Measurements from ENCODE around the gene MAPK4. TPM values are rescaled to one million over a fixed set of nuclear protein-coding genes. Genes with fewer than 3 reads are reported as not detected.
"Not testable (repeated sequence)": the region's sequence is repeated elsewhere in the genome, so short reads cannot be mapped to it uniquely, and the experiment has no call there.

MAPK4 gene
- total RNA-seq, 1 donor from 2014 or later = 5.7 TPM

- Histone ChIP-seq H3K4me3 (ENCODE audit: low read length in 3 of 3) (no peak overlapping the region), H3K27me3 (ENCODE audit: control insufficient read depth in 3 of 3, insufficient read depth in 3 of 3, low read length in 3 of 3) (peaks cover 0 to 10% (median 4%) of the 10 kb centered on the region in 3 donors), H3K4me1 (ENCODE audit: control insufficient read depth in 3 of 3, insufficient read depth in 3 of 3, low read length in 3 of 3) (no peaks in the 10 kb centered on the region), H3K9me3 (ENCODE audit: control insufficient read depth in 3 of 3, low read length in 3 of 3) (no peaks in the 10 kb centered on the region), H3K9ac (ENCODE audit: low read depth in 1 of 3, low read length in 3 of 3) (no peak overlapping the region), H3K36me3 (ENCODE audit: control insufficient read depth in 3 of 3, insufficient read depth in 3 of 3, low read length in 3 of 3) (no peaks in the 10 kb centered on the region), H3K27ac (ENCODE audit: low read depth, low read length) (no peak overlapping the region)
These were observed 190.7 kb downstream of the MAPK4 start for GRCh38 chr18:50750546-50750945.

DNA sequence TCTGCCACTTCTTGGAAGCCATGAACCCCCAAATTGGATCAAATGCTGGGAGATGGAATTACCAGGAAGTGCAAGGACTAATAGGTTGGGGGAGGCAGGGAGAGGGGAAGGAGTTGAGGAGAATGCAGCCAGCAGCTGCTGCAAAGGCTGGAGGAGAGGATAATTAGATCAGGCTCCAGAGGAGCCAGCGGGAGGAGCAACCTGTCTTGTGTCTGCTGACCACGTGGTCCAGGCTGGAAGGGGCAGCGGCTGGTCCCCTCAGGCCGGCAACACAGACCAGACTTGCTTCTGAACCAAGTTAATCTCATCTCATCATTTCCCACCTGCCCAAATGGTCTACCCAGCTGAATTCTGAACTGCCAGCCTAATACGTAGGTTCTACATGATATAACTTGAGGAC lies 191.6 kb downstream of the MAPK4 start:
- Histone ChIP-seq H3K27ac (ENCODE audit: low read depth, low read length) (no peak overlapping the region), H3K4me3 (ENCODE audit: low read length in 3 of 3) (no peak overlapping the region), H3K9ac (ENCODE audit: low read depth in 1 of 3, low read length in 3 of 3) (no peak overlapping the region), H3K27me3 (ENCODE audit: control insufficient read depth in 3 of 3, insufficient read depth in 3 of 3, low read length in 3 of 3) (peaks cover 0 to 10% (median 4%) of the 10 kb centered on the region in 3 donors), H3K9me3 (ENCODE audit: control insufficient read depth in 3 of 3, low read length in 3 of 3) (no peaks in the 10 kb centered on the region), H3K4me1 (ENCODE audit: control insufficient read depth in 3 of 3, insufficient read depth in 3 of 3, low read length in 3 of 3) (no peaks in the 10 kb centered on the region), H3K36me3 (ENCODE audit: control insufficient read depth in 3 of 3, insufficient read depth in 3 of 3, low read length in 3 of 3) (no peaks in the 10 kb centered on the region)

DNA sequence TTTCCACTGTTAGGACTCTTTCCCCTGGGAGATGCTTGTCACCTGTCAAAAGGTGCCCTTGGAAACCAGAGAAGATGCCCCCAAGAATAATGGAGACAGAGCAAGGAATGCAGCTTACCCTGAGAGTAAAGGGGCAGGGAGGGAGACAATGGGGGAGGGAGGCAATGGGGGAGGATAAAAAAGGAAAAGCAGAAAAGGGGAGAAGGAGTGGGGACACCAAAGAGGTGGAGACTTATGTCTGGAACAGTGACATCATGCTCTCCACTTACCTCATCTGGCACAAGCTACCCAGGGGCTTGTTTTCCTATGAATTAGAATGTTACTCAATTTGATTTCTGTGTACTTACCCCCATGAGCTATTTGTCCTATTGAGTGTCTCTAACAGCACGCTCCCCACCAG lies 192.1 kb downstream of the MAPK4 start:
- H3K4me1 ChIP-seq (ENCODE audit: control insufficient read depth in 3 of 3, insufficient read depth in 3 of 3, low read length in 3 of 3) = no peaks in the 10 kb centered on the region
- no peak overlapping the region for H3K27ac ChIP-seq (ENCODE audit: low read depth, low read length)
- H3K36me3 ChIP-seq (ENCODE audit: control insufficient read depth in 3 of 3, insufficient read depth in 3 of 3, low read length in 3 of 3) = no peaks in the 10 kb centered on the region
- peaks cover 0 to 10% (median 4%) of the 10 kb centered on the region in 3 donors for H3K27me3 ChIP-seq (ENCODE audit: control insufficient read depth in 3 of 3, insufficient read depth in 3 of 3, low read length in 3 of 3)
- no peak overlapping the region for H3K4me3 ChIP-seq (ENCODE audit: low read length in 3 of 3)
- H3K9me3 ChIP-seq (ENCODE audit: control insufficient read depth in 3 of 3, low read length in 3 of 3) = no peaks in the 10 kb centered on the region
- H3K9ac ChIP-seq (ENCODE audit: low read depth in 1 of 3, low read length in 3 of 3) = no peak overlapping the region

- Histone ChIP-seq H3K27ac (ENCODE audit: low read depth, low read length) (no peak overlapping the region), H3K9ac (ENCODE audit: low read depth in 1 of 3, low read length in 3 of 3) (no peak overlapping the region), H3K36me3 (ENCODE audit: control insufficient read depth in 3 of 3, insufficient read depth in 3 of 3, low read length in 3 of 3) (no peaks in the 10 kb centered on the region), H3K4me1 (ENCODE audit: control insufficient read depth in 3 of 3, insufficient read depth in 3 of 3, low read length in 3 of 3) (no peaks in the 10 kb centered on the region), H3K4me3 (ENCODE audit: low read length in 3 of 3) (no peak overlapping the region), H3K9me3 (ENCODE audit: control insufficient read depth in 3 of 3, low read length in 3 of 3) (no peaks in the 10 kb centered on the region), H3K27me3 (ENCODE audit: control insufficient read depth in 3 of 3, insufficient read depth in 3 of 3, low read length in 3 of 3) (peaks cover 0 to 10% (median 4%) of the 10 kb centered on the region in 3 donors)
These were observed 193.4 kb downstream of the MAPK4 start for GRCh38 chr18:50753311-50753710.

DNA sequence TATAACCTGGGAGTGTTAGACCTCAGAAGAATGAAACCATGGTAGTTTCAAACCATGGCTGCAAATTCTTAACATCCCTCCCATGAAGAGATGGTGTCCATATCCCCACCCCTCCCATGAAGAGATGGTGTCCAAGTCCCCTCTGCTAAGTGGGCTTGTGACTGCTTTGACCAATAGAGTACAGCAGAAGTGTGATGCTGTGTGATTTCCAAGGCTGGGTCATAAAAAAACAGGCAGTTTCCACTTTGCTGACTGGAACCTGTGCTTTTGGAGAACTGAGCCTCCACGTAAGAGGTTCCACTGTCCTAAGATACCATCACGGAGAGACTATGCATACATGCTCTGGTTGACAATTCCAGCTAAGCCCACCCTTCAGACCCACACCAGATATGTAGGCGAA lies 194.4 kb downstream of the MAPK4 start:
- Histone ChIP-seq H3K4me3 (ENCODE audit: low read length in 3 of 3) (no peak overlapping the region), H3K27me3 (ENCODE audit: control insufficient read depth in 3 of 3, insufficient read depth in 3 of 3, low read length in 3 of 3) (peaks cover 0 to 10% (median 4%) of the 10 kb centered on the region in 3 donors), H3K9me3 (ENCODE audit: control insufficient read depth in 3 of 3, low read length in 3 of 3) (no peaks in the 10 kb centered on the region), H3K36me3 (ENCODE audit: control insufficient read depth in 3 of 3, insufficient read depth in 3 of 3, low read length in 3 of 3) (no peaks in the 10 kb centered on the region), H3K27ac (ENCODE audit: low read depth, low read length) (no peak overlapping the region), H3K4me1 (ENCODE audit: control insufficient read depth in 3 of 3, insufficient read depth in 3 of 3, low read length in 3 of 3) (no peaks in the 10 kb centered on the region), H3K9ac (ENCODE audit: low read depth in 1 of 3, low read length in 3 of 3) (no peak overlapping the region)

- H3K4me3 ChIP-seq (ENCODE audit: low read length in 3 of 3) = no peak overlapping the region
- no peak overlapping the region for H3K27ac ChIP-seq (ENCODE audit: low read depth, low read length)
- H3K4me1 ChIP-seq (ENCODE audit: control insufficient read depth in 3 of 3, insufficient read depth in 3 of 3, low read length in 3 of 3) = peaks cover 0 to 5% (median 0%) of the 10 kb centered on the region in 3 donors
These were observed 197.5 kb downstream of the MAPK4 start for GRCh38 chr18:50757358-50757757.

DNA sequence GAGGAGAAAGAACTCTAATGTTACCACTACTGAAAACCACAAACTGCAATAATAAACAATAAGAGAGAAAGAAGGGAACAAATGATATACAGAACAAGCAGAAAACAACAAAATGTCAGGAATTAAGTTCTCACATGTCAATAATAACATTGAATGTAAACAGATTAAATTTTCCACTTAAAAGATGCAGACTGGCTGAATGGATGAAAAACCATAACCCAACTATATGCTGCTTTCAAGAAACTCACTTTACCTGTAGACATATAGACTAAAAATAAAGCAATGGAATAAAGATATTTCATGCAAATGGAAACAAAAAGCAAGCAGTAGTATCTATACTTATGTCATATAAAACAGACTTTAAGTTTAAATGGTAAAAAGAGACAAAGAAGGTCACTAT lies 209.6 kb downstream of the MAPK4 start:
- Histone ChIP-seq H3K9me3 (ENCODE audit: control insufficient read depth in 3 of 3, low read length in 3 of 3) (peaks cover 11 to 12% (median 11%) of the 10 kb centered on the region in 3 donors), H3K27me3 (ENCODE audit: control insufficient read depth in 3 of 3, insufficient read depth in 3 of 3, low read length in 3 of 3) (no peaks in the 10 kb centered on the region), H3K27ac (ENCODE audit: low read depth, low read length) (no peak overlapping the region), H3K9ac (ENCODE audit: low read depth in 1 of 3, low read length in 3 of 3) (no peak overlapping the region), H3K4me1 (ENCODE audit: control insufficient read depth in 3 of 3, insufficient read depth in 3 of 3, low read length in 3 of 3) (no peaks in the 10 kb centered on the region), H3K4me3 (ENCODE audit: low read length in 3 of 3) (no peak overlapping the region), H3K36me3 (ENCODE audit: control insufficient read depth in 3 of 3, insufficient read depth in 3 of 3, low read length in 3 of 3) (no peaks in the 10 kb centered on the region)

More at GRCh38 chr18:50757358-50757757, 197.5 kb downstream of the MAPK4 start:
- H3K27me3 ChIP-seq (ENCODE audit: control insufficient read depth in 3 of 3, insufficient read depth in 3 of 3, low read length in 3 of 3) = peaks cover 0 to 3% (median 0%) of the 10 kb centered on the region in 3 donors
- no peaks in the 10 kb centered on the region for H3K9me3 ChIP-seq (ENCODE audit: control insufficient read depth in 3 of 3, low read length in 3 of 3)
- H3K36me3 ChIP-seq (ENCODE audit: control insufficient read depth in 3 of 3, insufficient read depth in 3 of 3, low read length in 3 of 3) = no peaks in the 10 kb centered on the region
- no peak overlapping the region for H3K9ac ChIP-seq (ENCODE audit: low read depth in 1 of 3, low read length in 3 of 3)

DNA sequence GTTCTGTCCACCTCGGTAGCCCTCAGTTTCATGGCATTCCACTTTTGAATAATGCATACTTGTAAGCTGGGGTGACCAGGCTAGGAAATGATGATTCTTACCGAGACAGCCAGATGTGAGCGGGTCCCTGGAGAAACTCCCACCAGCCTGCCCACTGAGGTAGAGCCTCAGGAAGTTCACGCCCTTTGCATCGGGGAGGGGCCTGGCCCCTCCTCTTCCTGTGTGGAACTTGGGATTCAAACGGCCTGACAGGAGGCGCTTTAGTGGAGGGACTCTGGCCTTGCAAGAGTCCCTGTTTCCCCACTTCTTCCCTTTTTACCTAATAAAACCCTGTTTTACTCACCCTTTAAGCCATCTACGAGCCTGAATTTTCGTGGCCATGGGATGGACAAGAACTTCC lies 215.3 kb downstream of the MAPK4 start:
- Histone ChIP-seq H3K36me3 (ENCODE audit: control insufficient read depth in 3 of 3, insufficient read depth in 3 of 3, low read length in 3 of 3) (no peaks in the 10 kb centered on the region), H3K4me1 (ENCODE audit: control insufficient read depth in 3 of 3, insufficient read depth in 3 of 3, low read length in 3 of 3) (no peaks in the 10 kb centered on the region), H3K4me3 (ENCODE audit: low read length in 3 of 3) (no peak overlapping the region), H3K9ac (ENCODE audit: low read depth in 1 of 3, low read length in 3 of 3) (no peak overlapping the region), H3K27ac (ENCODE audit: low read depth, low read length) (no peak overlapping the region), H3K9me3 (ENCODE audit: control insufficient read depth in 3 of 3, low read length in 3 of 3) (peaks cover 3% of the 10 kb centered on the region in 3 donors), H3K27me3 (ENCODE audit: control insufficient read depth in 3 of 3, insufficient read depth in 3 of 3, low read length in 3 of 3) (no peaks in the 10 kb centered on the region)

DNA sequence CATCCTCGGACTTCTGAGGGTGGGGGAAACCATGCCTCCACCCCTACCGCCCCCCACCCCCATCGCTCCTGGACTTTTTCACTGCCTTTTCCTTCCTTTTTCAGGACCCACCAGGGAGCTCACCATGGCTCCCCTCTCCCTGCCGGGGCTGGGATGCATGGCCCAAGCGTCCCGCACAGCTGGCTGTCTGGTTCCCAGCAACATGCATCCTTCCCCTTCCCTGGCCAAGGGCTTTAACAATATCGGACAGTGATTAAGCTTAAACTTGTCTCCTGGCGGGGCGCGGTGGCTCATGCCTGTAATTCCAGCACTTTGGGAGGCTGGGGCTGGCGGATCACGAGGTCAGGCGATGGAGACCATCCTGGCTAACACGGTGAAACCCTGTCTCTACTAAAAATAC lies 215.8 kb downstream of the MAPK4 start:
- H3K9me3 ChIP-seq (ENCODE audit: control insufficient read depth in 3 of 3, low read length in 3 of 3) = peaks cover 0 to 3% (median 3%) of the 10 kb centered on the region in 3 donors
- H3K4me1 ChIP-seq (ENCODE audit: control insufficient read depth in 3 of 3, insufficient read depth in 3 of 3, low read length in 3 of 3) = no peaks in the 10 kb centered on the region
- no peak overlapping the region for H3K4me3 ChIP-seq (ENCODE audit: low read length in 3 of 3)
- H3K9ac ChIP-seq (ENCODE audit: low read depth in 1 of 3, low read length in 3 of 3) = no peak overlapping the region
- no peaks in the 10 kb centered on the region for H3K27me3 ChIP-seq (ENCODE audit: control insufficient read depth in 3 of 3, insufficient read depth in 3 of 3, low read length in 3 of 3)
- H3K36me3 ChIP-seq (ENCODE audit: control insufficient read depth in 3 of 3, insufficient read depth in 3 of 3, low read length in 3 of 3) = no peaks in the 10 kb centered on the region
- H3K27ac ChIP-seq (ENCODE audit: low read depth, low read length) = no peak overlapping the region

DNA sequence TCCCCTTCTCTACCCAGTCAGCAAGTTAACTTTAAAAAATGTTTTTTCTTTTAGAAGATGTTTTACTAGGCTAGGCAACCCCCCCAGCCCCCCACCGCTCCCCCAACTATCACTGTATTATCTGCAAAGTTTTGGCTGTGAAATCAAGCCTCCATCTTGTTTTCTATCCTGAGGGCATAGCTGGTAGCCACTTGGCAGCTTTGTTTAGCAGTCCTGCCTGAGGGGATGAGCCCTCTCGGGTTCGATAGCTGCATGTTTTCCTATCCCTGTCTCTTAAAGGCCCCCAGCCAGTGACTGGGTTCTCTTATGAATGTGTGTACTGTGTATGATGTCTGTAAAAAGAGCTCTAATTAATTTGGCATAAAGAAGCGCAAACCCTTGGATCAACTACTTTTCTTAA lies 216.5 kb downstream of the MAPK4 start:
- H3K27me3 ChIP-seq (ENCODE audit: control insufficient read depth in 3 of 3, insufficient read depth in 3 of 3, low read length in 3 of 3) = no peaks in the 10 kb centered on the region
- H3K9ac ChIP-seq (ENCODE audit: low read depth in 1 of 3, low read length in 3 of 3) = no peak overlapping the region
- no peaks in the 10 kb centered on the region for H3K36me3 ChIP-seq (ENCODE audit: control insufficient read depth in 3 of 3, insufficient read depth in 3 of 3, low read length in 3 of 3)
- H3K9me3 ChIP-seq (ENCODE audit: control insufficient read depth in 3 of 3, low read length in 3 of 3) = peaks cover 0 to 3% (median 3%) of the 10 kb centered on the region in 3 donors
- no peak overlapping the region for H3K4me3 ChIP-seq (ENCODE audit: low read length in 3 of 3)
- H3K27ac ChIP-seq (ENCODE audit: low read depth, low read length) = no peak overlapping the region
- H3K4me1 ChIP-seq (ENCODE audit: control insufficient read depth in 3 of 3, insufficient read depth in 3 of 3, low read length in 3 of 3) = no peaks in the 10 kb centered on the region

GRCh38 chr18:50779021-50779420 lies 219.1 kb downstream of the MAPK4 start:
- H3K36me3 ChIP-seq (ENCODE audit: control insufficient read depth in 3 of 3, insufficient read depth in 3 of 3, low read length in 3 of 3); H3K4me3 ChIP-seq (ENCODE audit: low read length in 3 of 3); H3K4me1 ChIP-seq (ENCODE audit: control insufficient read depth in 3 of 3, insufficient read depth in 3 of 3, low read length in 3 of 3); H3K27ac ChIP-seq (ENCODE audit: low read depth, low read length); H3K9ac ChIP-seq (ENCODE audit: low read depth in 1 of 3, low read length in 3 of 3); H3K9me3 ChIP-seq (ENCODE audit: control insufficient read depth in 3 of 3, low read length in 3 of 3); H3K27me3 ChIP-seq (ENCODE audit: control insufficient read depth in 3 of 3, insufficient read depth in 3 of 3, low read length in 3 of 3): not testable (repeated sequence)

Data from skeletal muscle tissue (tissue), 4 donors.